D341Med (cell line): ENCODE measurements around the gene TNFRSF4.
A peak's percentile ranks its signal among the peaks of the same experiment; 100 is the strongest.

Source experiments
- DNase-seq: peaks from one replicate; pipeline ENCODE4 v3.0.0; 2012; ENCODE audit warnings: low spot score

The TNFRSF4 gene

GRCh38 chr1:1169429-1170214, 44.3 kb downstream of the TNFRSF4 start:
- DNase-seq: peak; percentile 30

GRCh38 chr1:1168451-1169411, 45.2 kb downstream of the TNFRSF4 start:
- DNase-seq: no peak

- no peak for DNase-seq
These were observed 46.0 kb downstream of the TNFRSF4 start for GRCh38 chr1:1167841-1168450.

GRCh38 chr1:1167398-1167821, 46.5 kb downstream of the TNFRSF4 start:
- DNase-seq: no peak

- DNase-seq: no peak
These were observed 47.1 kb downstream of the TNFRSF4 start for GRCh38 chr1:1166642-1167397.

- no peak for DNase-seq
These were observed 48.0 kb downstream of the TNFRSF4 start for GRCh38 chr1:1165900-1166421.

GRCh38 chr1:1165485-1165884, 48.5 kb downstream of the TNFRSF4 start:
- no peak for DNase-seq

GRCh38 chr1:1164701-1165451, 49.1 kb downstream of the TNFRSF4 start:
- DNase-seq: no peak

GRCh38 chr1:1164361-1164700, 49.6 kb downstream of the TNFRSF4 start:
- DNase-seq: no peak

- DNase-seq: no peak
These were observed 50.3 kb downstream of the TNFRSF4 start for GRCh38 chr1:1163538-1164070.

- DNase-seq: no peak
These were observed 51.1 kb downstream of the TNFRSF4 start for GRCh38 chr1:1162597-1163537.

GRCh38 chr1:1161683-1162079, 52.3 kb downstream of the TNFRSF4 start:
- DNase-seq: no peak
